ENCODE data around the gene ZAP70.

- TF ChIP-seq EP300 (IDR thresholded peaks at IDR 0.05) (no peak), CTCF (IDR thresholded peaks at IDR 0.05) (no peak)
These were observed 47.8 kb downstream of the ZAP70 start for GRCh38 chr2:97761192-97761591.

Measured in tibial nerve (tissue), 4 donors.